Karpas-422 (cell line): ENCODE measurements around the gene STYK1. TPM values are rescaled to one million over a fixed set of nuclear protein-coding genes. Genes with fewer than 3 reads are reported as not detected.

Experiments used
- DNase-seq: peaks from one replicate; pipeline ENCODE4 v3.0.0-alpha.2; 2015
- H2AFZ ChIP-seq: fragments of 200-600 bp; sonication (generic); 2 replicates; pipeline ENCODE4 v1.6.1; 2014; ENCODE audit warnings: antibody characterized with exemption, low read length, mixed read lengths
- H3K27ac ChIP-seq: fragments of 200-600 bp; sonication (generic); 2 replicates; pipeline ENCODE4 v1.5.1; 2014; ENCODE audit warnings: mild to moderate bottlenecking, low read length, moderate library complexity
- H3K27me3 ChIP-seq: fragments of 200-600 bp; sonication (generic); 2 replicates; pipeline ENCODE4 v1.6.1; 2014; ENCODE audit warnings: low read length, mixed read lengths
- H3K36me3 ChIP-seq: fragments of 200-600 bp; sonication (generic); 2 replicates; pipeline ENCODE4 v1.6.1; 2014; ENCODE audit warnings: low read length, mixed read lengths; ENCODE audit not compliant: insufficient read depth
- H3K4me1 ChIP-seq: fragments of 200-600 bp; sonication (generic); 2 replicates; pipeline ENCODE4 v1.6.1; 2014; ENCODE audit warnings: mild to moderate bottlenecking, low read length, mixed read lengths
- H3K4me2 ChIP-seq: fragments of 200-600 bp; sonication (generic); 2 replicates; pipeline ENCODE4 v1.6.1; 2014; ENCODE audit warnings: low read length, low read depth, mild to moderate bottlenecking; ENCODE audit not compliant: poor library complexity, severe bottlenecking
- H3K4me3 ChIP-seq: fragments of 200-600 bp; sonication (generic); 2 replicates; pipeline ENCODE4 v1.5.1; 2014; ENCODE audit warnings: mild to moderate bottlenecking, antibody characterized with exemption, low read length, mixed read lengths
- H3K79me2 ChIP-seq: fragments of 200-600 bp; sonication (generic); 2 replicates; pipeline ENCODE4 v1.6.1; 2014; ENCODE audit warnings: mild to moderate bottlenecking, low read length, mixed read lengths
- H3K9ac ChIP-seq: fragments of 200-600 bp; sonication (generic); 2 replicates; pipeline ENCODE4 v1.6.0; 2014; ENCODE audit warnings: low read length
- H3K9me2 ChIP-seq: fragments of 200-600 bp; sonication (generic), shearing (Covaris generic); replicated peaks from 2 replicates; pipeline ENCODE4 v1.6.0; 2014; ENCODE audit warnings: mild to moderate bottlenecking, low read length, moderate library complexity; ENCODE audit not compliant: insufficient read depth
- H3K9me3 ChIP-seq: fragments of 300-700, 200-600 bp; sonication (generic); 2 replicates; pipeline ENCODE4 v1.6.1; 2014; ENCODE audit warnings: low read length, mixed read lengths
- H4K20me1 ChIP-seq: fragments of 200-600 bp; sonication (generic); 2 replicates; pipeline ENCODE4 v1.6.1; 2014; ENCODE audit warnings: mild to moderate bottlenecking, antibody characterized with exemption, low read length, low read depth; ENCODE audit not compliant: insufficient read depth
- total RNA-seq: library from RNA; depleted of rRNA; stranded (reverse); fragments of >200 nt; shearing (Covaris generic); gene quantifications from 2 replicates; pipeline ENCODE4 v1.2.3, GENCODE V29; 2014; ENCODE audit warnings: low replicate concordance

The STYK1 gene
- total RNA-seq, 1 experiment from 2014 or later = not detected

DNA sequence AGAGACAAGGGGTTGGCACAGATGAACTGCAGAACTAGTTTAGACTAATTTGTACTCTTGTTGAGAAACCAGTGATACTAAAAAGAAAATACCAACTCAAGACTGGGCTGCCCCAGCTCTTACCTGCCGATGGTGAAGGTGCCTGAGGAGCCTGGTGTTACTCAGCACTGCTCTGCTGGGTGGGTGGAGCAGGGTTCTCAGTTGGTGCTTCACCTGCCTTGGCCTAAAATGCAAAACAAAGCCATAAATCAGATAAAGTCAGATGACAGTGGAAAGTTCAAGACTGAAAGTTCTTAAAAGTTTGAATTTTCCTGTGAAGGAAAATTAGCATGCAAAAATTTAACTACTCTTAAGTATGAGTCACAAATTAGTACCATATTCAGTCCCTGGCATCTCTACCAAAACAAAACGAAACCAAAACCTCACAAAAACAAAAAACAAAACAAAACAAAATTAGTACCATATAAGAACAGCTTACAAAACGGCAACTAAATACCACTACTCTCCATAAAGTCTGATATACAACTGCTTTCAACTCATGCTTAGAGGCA lies 27.4 kb upstream of the STYK1 start:
- Histone ChIP-seq H3K36me3 (no peaks in the 10 kb centered on the region), H3K4me3 (no peak overlapping the region), H3K27me3 (no peaks in the 10 kb centered on the region), H3K9ac (no peak overlapping the region), H3K4me1 (no peaks in the 10 kb centered on the region), H2AFZ (no peak overlapping the region), H3K4me2 (no peak overlapping the region), H3K27ac (no peak overlapping the region), H4K20me1 (no peaks in the 10 kb centered on the region), H3K79me2 (no peaks in the 10 kb centered on the region), H3K9me2 (no peaks in the 10 kb centered on the region), H3K9me3 (no peaks in the 10 kb centered on the region)
- no peak for DNase-seq

DNA sequence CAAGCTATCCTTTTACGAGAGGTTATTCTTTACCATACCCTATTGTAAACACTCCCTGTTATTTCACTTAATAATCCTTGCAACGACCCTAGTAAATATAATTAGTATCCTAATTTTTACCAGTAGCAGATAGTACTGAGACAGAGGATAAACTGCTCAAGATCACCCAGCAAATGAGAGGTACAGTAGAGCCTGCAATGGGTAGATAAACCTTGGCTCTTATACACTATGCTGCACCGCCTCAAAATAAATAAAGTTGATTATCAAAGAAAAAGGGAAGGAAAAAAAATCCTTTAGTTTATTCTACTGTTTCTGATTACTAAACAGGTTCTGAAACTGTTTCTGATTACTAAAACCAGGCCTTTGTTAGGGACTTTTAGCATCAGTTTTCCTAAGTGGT lies 26.7 kb upstream of the STYK1 start:
- H4K20me1 ChIP-seq = no peaks in the 10 kb centered on the region
- no peaks in the 10 kb centered on the region for H3K9me3 ChIP-seq
- no peak overlapping the region for H3K4me3 ChIP-seq
- H3K4me1 ChIP-seq = no peaks in the 10 kb centered on the region
- no peaks in the 10 kb centered on the region for H3K9me2 ChIP-seq
- H3K4me2 ChIP-seq = no peak overlapping the region
- no peaks in the 10 kb centered on the region for H3K36me3 ChIP-seq
- no peak overlapping the region for H2AFZ ChIP-seq
- no peaks in the 10 kb centered on the region for H3K27me3 ChIP-seq
- H3K27ac ChIP-seq = no peak overlapping the region
- no peaks in the 10 kb centered on the region for H3K79me2 ChIP-seq
- no peak for DNase-seq
- H3K9ac ChIP-seq = no peak overlapping the region

DNA sequence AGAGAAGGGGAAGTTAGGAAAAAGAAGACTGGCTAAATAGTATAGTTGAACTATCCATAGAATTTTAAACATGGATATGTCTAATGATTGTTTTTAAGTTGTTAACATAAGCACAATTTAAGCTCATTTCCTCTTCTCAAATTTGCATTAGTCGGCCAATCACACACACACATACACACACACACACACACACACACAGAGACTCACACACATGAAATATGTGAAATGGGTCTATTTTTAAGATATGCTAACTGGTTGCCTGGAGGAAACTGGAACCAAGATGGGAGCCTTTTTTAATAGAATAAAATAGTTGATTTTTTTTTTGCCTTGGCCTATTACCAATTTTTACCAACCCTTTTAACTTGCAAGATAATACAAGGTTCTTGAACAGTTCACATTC lies 24.0 kb upstream of the STYK1 start:
- Histone ChIP-seq H3K4me1 (no peaks in the 10 kb centered on the region), H3K9ac (no peak overlapping the region), H2AFZ (no peak overlapping the region), H3K79me2 (no peaks in the 10 kb centered on the region), H3K9me2 (no peaks in the 10 kb centered on the region), H3K27ac (no peak overlapping the region), H3K36me3 (no peaks in the 10 kb centered on the region), H3K4me2 (no peak overlapping the region), H3K27me3 (no peaks in the 10 kb centered on the region), H3K4me3 (no peak overlapping the region), H3K9me3 (no peaks in the 10 kb centered on the region), H4K20me1 (no peaks in the 10 kb centered on the region)
- DNase-seq = no peak

DNA sequence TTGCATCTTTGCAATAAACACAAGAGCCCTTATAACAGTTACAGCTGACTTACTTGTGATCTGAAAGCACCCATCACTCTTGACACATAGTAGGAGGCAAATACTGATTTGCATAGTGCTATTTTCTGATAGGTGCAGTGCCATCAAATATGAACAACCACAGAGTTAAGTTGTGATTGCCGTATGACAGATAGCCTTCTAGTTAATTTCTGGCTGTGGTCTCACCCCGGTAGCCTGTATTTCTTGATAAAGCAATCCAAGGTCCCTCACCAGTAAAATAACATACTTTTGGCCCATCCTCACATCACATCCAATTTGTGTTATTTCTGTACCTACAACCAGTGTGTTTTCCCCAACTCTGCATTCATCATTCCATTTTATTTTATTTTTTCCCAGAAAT lies 23.3 kb upstream of the STYK1 start:
- Histone ChIP-seq H3K4me2 (no peak overlapping the region), H3K27me3 (no peaks in the 10 kb centered on the region), H4K20me1 (no peaks in the 10 kb centered on the region), H3K79me2 (no peaks in the 10 kb centered on the region), H3K36me3 (no peaks in the 10 kb centered on the region), H3K9me3 (no peaks in the 10 kb centered on the region), H3K4me1 (no peaks in the 10 kb centered on the region), H2AFZ (no peak overlapping the region), H3K9ac (no peak overlapping the region), H3K4me3 (no peak overlapping the region), H3K9me2 (no peaks in the 10 kb centered on the region), H3K27ac (no peak overlapping the region)
- DNase-seq = no peak

DNA sequence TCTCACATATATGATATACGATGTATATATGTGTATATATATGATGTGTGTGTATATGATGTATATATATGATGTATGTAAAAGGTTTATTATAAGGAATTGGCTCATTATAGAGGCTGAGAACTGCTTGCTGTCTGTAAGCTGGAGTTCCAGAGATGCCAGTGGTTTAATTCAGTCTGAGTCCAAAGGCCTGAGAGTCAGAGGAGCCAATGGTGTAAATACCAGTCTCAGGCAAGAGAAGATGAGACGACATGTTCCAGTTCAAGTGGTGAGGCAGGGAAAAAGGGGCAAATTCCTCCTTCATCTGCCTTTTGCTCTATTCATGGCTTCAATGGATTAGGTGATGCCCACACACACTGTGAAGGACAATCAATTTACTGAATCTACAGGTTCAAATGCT lies 17.1 kb upstream of the STYK1 start:
- H3K4me3 ChIP-seq = no peak overlapping the region
- no peaks in the 10 kb centered on the region for H3K4me1 ChIP-seq
- no peak for DNase-seq
- no peaks in the 10 kb centered on the region for H3K9me2 ChIP-seq
- 0 out of 2 replicates have a peak, but pooled peaks cover 2% of the 10 kb centered on the region for H3K27me3 ChIP-seq
- no peaks in the 10 kb centered on the region for H3K9me3 ChIP-seq
- no peak overlapping the region for H2AFZ ChIP-seq
- no peak overlapping the region for H3K4me2 ChIP-seq
- no peaks in the 10 kb centered on the region for H4K20me1 ChIP-seq
- no peak overlapping the region for H3K27ac ChIP-seq
- no peak overlapping the region for H3K9ac ChIP-seq
- no peaks in the 10 kb centered on the region for H3K79me2 ChIP-seq
- no peaks in the 10 kb centered on the region for H3K36me3 ChIP-seq

DNA sequence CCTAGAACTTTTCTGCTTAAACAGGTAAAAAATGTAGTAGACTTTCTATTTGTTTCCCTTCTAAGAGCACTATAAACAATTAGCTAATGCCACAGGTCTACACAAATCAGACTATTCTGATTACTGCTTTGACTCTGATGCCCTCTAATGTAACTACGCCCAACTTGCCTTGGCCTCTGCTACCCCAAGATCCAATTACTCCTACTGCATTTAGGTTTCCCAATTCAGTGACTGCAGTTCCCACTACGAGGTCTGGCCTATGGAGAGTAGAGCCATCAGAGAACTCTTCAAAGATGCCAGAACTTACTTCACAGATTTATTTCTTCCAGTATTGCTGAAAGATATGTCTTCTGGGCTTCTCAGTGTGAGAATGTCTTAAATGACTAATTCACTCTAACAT lies 15.3 kb upstream of the STYK1 start:
- no peak for DNase-seq
- Histone ChIP-seq H3K4me3 (no peak overlapping the region), H3K27ac (no peak overlapping the region), H3K9me3 (no peaks in the 10 kb centered on the region), H3K9ac (no peak overlapping the region), H3K4me1 (no peaks in the 10 kb centered on the region), H3K4me2 (no peak overlapping the region), H2AFZ (no peak overlapping the region), H3K79me2 (no peaks in the 10 kb centered on the region), H3K36me3 (no peaks in the 10 kb centered on the region), H4K20me1 (no peaks in the 10 kb centered on the region), H3K27me3 (0 out of 2 replicates have a peak, but pooled peaks cover 2% of the 10 kb centered on the region), H3K9me2 (no peaks in the 10 kb centered on the region)

DNA sequence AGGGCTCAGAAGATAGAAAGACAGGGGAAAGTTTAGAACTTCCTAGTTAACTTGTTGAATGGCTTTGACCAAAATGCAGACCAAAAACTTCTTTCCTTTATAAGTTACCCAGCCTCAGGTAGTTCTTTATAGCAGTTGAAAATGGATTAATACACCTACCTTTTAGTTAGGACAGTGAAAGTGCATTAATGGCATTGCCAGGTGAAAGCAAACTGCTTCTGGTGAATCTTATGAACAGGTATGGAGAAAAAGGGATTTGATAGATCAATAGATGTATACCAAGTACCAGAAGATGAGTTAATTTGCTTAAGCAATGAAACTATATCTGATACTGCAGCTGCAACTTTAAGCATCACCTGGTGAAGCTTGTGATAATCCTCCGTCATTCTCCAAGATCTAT lies 14.2 kb upstream of the STYK1 start:
- DNase-seq = no peak
- Histone ChIP-seq H3K27ac (no peak overlapping the region), H3K27me3 (0 out of 2 replicates have a peak, but pooled peaks cover 2% of the 10 kb centered on the region), H3K9me2 (no peaks in the 10 kb centered on the region), H3K4me3 (no peak overlapping the region), H3K4me2 (no peak overlapping the region), H3K4me1 (no peaks in the 10 kb centered on the region), H3K9ac (no peak overlapping the region), H4K20me1 (no peaks in the 10 kb centered on the region), H3K9me3 (no peaks in the 10 kb centered on the region), H3K36me3 (no peaks in the 10 kb centered on the region), H2AFZ (no peak overlapping the region), H3K79me2 (no peaks in the 10 kb centered on the region)

DNA sequence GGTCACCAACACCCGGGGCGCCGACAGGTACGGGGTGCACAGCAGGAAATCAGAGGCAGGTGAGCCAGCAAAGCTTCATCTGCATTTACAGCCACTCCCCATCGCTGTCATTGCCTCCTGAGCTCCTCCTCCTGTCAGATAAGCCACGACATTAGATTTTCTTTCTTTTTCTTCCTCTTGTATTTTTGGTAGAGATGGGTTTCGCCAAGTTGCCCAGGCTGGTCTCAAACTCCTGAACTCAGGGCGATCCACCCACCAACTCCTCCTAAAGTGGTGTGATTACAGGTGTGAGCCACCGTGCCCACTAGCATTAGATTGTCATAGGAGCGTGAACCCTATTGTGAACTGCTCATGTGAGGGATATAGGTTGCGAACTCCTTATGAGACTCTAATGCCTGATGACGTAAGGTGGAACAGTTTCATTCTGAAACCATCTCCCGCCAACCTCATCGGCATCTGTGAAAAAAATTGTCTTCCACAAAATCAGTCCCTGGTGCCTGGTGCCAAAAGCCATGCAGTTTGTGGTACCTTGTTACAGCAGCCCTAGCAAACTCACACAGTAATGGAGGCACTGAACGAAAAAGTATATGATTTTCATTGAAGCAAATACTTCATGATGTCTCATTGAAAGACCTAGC lies 1.5 kb downstream of the STYK1 start:
- no peaks in the 10 kb centered on the region for H3K9me3 ChIP-seq
- H3K9me2 ChIP-seq = no peaks in the 10 kb centered on the region
- no peak overlapping the region for H3K9ac ChIP-seq
- H4K20me1 ChIP-seq = no peaks in the 10 kb centered on the region
- H3K4me3 ChIP-seq = no peak overlapping the region
- H2AFZ ChIP-seq = no peak overlapping the region
- H3K4me1 ChIP-seq = no peaks in the 10 kb centered on the region
- no peaks in the 10 kb centered on the region for H3K36me3 ChIP-seq
- H3K27me3 ChIP-seq = no peaks in the 10 kb centered on the region
- no peak overlapping the region for H3K27ac ChIP-seq
- H3K4me2 ChIP-seq = no peak overlapping the region
- H3K79me2 ChIP-seq = no peaks in the 10 kb centered on the region
- no peak for DNase-seq
